ENCODE measurements around the gene LDLRAD4.

Gene LDLRAD4

GRCh38 chr18:13544953-13545352 lies 326.4 kb downstream of the LDLRAD4 start:
- in situ Hi-C loops (cut with HindIII; ENCODE audit: low sequenced_read_pairs), result no loop called here

GRCh38 chr18:13545514-13545913 lies 327.0 kb downstream of the LDLRAD4 start:
- no peak for DNase-seq (ENCODE audit: low read depth)
- no peak for TF ChIP-seq CTCF (IDR thresholded peaks at IDR 0.05; ENCODE audit: low read depth, low read length, missing control alignments)
- in situ Hi-C loops (cut with HindIII; ENCODE audit: low sequenced_read_pairs), result no loop called here
- H3K4me3 ChIP-seq (ENCODE audit: low read depth, low read length), result no peak overlapping the region

More at GRCh38 chr18:13544953-13545352, 326.4 kb downstream of the LDLRAD4 start:
- TF ChIP-seq CTCF (IDR thresholded peaks at IDR 0.05; ENCODE audit: low read depth, low read length, missing control alignments), result no peak
- no peak overlapping the region for H3K4me3 ChIP-seq (ENCODE audit: low read depth, low read length)
- no peak for DNase-seq (ENCODE audit: low read depth)

- DNase-seq (ENCODE audit: low read depth), result no peak
- no peak overlapping the region for H3K4me3 ChIP-seq (ENCODE audit: low read depth, low read length)
- no peak for TF ChIP-seq CTCF (IDR thresholded peaks at IDR 0.05; ENCODE audit: low read depth, low read length, missing control alignments)
- in situ Hi-C loops (cut with HindIII; ENCODE audit: low sequenced_read_pairs), result no loop called here
These were observed 327.4 kb downstream of the LDLRAD4 start for GRCh38 chr18:13545955-13546354.

- DNase-seq (ENCODE audit: low read depth), result no peak
- no peak for TF ChIP-seq CTCF (IDR thresholded peaks at IDR 0.05; ENCODE audit: low read depth, low read length, missing control alignments)
- H3K4me3 ChIP-seq (ENCODE audit: low read depth, low read length), result no peak overlapping the region
- in situ Hi-C loops (cut with HindIII; ENCODE audit: low sequenced_read_pairs), result no loop called here
These were observed 328.1 kb downstream of the LDLRAD4 start for GRCh38 chr18:13546638-13547037.

GRCh38 chr18:13547347-13547746 lies 328.8 kb downstream of the LDLRAD4 start:
- TF ChIP-seq CTCF (IDR thresholded peaks at IDR 0.05; ENCODE audit: low read depth, low read length, missing control alignments), result no peak
- no peak overlapping the region for H3K4me3 ChIP-seq (ENCODE audit: low read depth, low read length)
- in situ Hi-C loops (cut with HindIII; ENCODE audit: low sequenced_read_pairs), result no loop called here
- no peak for DNase-seq (ENCODE audit: low read depth)

GRCh38 chr18:13548106-13548819 lies 329.7 kb downstream of the LDLRAD4 start:
- H3K4me3 ChIP-seq (ENCODE audit: low read depth, low read length), result no peak overlapping the region
- in situ Hi-C loops (cut with HindIII; ENCODE audit: low sequenced_read_pairs), result no loop called here
- TF ChIP-seq CTCF (IDR thresholded peaks at IDR 0.05; ENCODE audit: low read depth, low read length, missing control alignments), result no peak
- DNase-seq (ENCODE audit: low read depth), result no peak

All from astrocyte of the cerebellum (primary cell).